Measurements from ENCODE around the gene HGD. TPM values are rescaled to one million over a fixed set of nuclear protein-coding genes. Genes with fewer than 3 reads are reported as not detected.
A peak's percentile ranks its signal among the peaks of the same experiment; 100 is the strongest.

HGD gene
- total RNA-seq, 1 donor from 2014 or later: not detected

GRCh38 chr3:120602682-120603081 is 79.4 kb downstream of the HGD start:
- no peaks in the 10 kb centered on the region for H3K4me1 Mint-ChIP-seq (ENCODE audit: unreplicated experiment)
- TF ChIP-seq CTCF (IDR thresholded peaks at IDR 0.05; ENCODE audit: unreplicated experiment): no peak
- H3K27me3 Mint-ChIP-seq (ENCODE audit: unreplicated experiment): no peaks in the 10 kb centered on the region
- no peak overlapping the region for H3K27ac Mint-ChIP-seq (ENCODE audit: unreplicated experiment)
- no peak for DNase-seq (ENCODE audit: low spot score)
- H3K4me3 Mint-ChIP-seq (ENCODE audit: unreplicated experiment): no peak overlapping the region
- H3K36me3 Mint-ChIP-seq (ENCODE audit: low read depth, unreplicated experiment): peaks cover 6% of the 10 kb centered on the region
- no peaks in the 10 kb centered on the region for H3K9me3 Mint-ChIP-seq (ENCODE audit: unreplicated experiment)

- no peak overlapping the region for H3K27ac Mint-ChIP-seq (ENCODE audit: unreplicated experiment)
- H3K4me1 Mint-ChIP-seq (ENCODE audit: unreplicated experiment): peaks cover 7% of the 10 kb centered on the region
- H3K27me3 Mint-ChIP-seq (ENCODE audit: unreplicated experiment): no peaks in the 10 kb centered on the region
- DNase-seq (ENCODE audit: low spot score): no peak
- H3K9me3 Mint-ChIP-seq (ENCODE audit: unreplicated experiment): no peaks in the 10 kb centered on the region
- TF ChIP-seq CTCF (IDR thresholded peaks at IDR 0.05; ENCODE audit: unreplicated experiment): no peak
- peaks cover 6% of the 10 kb centered on the region for H3K36me3 Mint-ChIP-seq (ENCODE audit: low read depth, unreplicated experiment)
- H3K4me3 Mint-ChIP-seq (ENCODE audit: unreplicated experiment): no peak overlapping the region
Observed at GRCh38 chr3:120601554-120601953, 80.5 kb downstream of the HGD start.

- H3K36me3 Mint-ChIP-seq (ENCODE audit: low read depth, unreplicated experiment): peaks cover 6% of the 10 kb centered on the region
- H3K4me1 Mint-ChIP-seq (ENCODE audit: unreplicated experiment): peaks cover 11% of the 10 kb centered on the region
- no peaks in the 10 kb centered on the region for H3K9me3 Mint-ChIP-seq (ENCODE audit: unreplicated experiment)
- no peaks in the 10 kb centered on the region for H3K27me3 Mint-ChIP-seq (ENCODE audit: unreplicated experiment)
- DNase-seq (ENCODE audit: low spot score): no peak
- no peak overlapping the region for H3K27ac Mint-ChIP-seq (ENCODE audit: unreplicated experiment)
- no peak for TF ChIP-seq CTCF (IDR thresholded peaks at IDR 0.05; ENCODE audit: unreplicated experiment)
- no peak overlapping the region for H3K4me3 Mint-ChIP-seq (ENCODE audit: unreplicated experiment)
Observed at GRCh38 chr3:120599211-120599610, 82.8 kb downstream of the HGD start.

GRCh38 chr3:120597445-120598049 is 84.5 kb downstream of the HGD start:
- H3K27ac Mint-ChIP-seq (ENCODE audit: unreplicated experiment): no peak overlapping the region
- DNase-seq (ENCODE audit: low spot score): no peak
- peaks cover 11% of the 10 kb centered on the region for H3K4me1 Mint-ChIP-seq (ENCODE audit: unreplicated experiment)
- no peaks in the 10 kb centered on the region for H3K9me3 Mint-ChIP-seq (ENCODE audit: unreplicated experiment)
- H3K27me3 Mint-ChIP-seq (ENCODE audit: unreplicated experiment): no peaks in the 10 kb centered on the region
- peaks cover 2% of the 10 kb centered on the region for H3K36me3 Mint-ChIP-seq (ENCODE audit: low read depth, unreplicated experiment)
- peak overlapping the region; percentile 84 for H3K4me3 Mint-ChIP-seq (ENCODE audit: unreplicated experiment)
- TF ChIP-seq CTCF (IDR thresholded peaks at IDR 0.05; ENCODE audit: unreplicated experiment): no peak

GRCh38 chr3:120596853-120597223 is 85.2 kb downstream of the HGD start:
- no peaks in the 10 kb centered on the region for H3K27me3 Mint-ChIP-seq (ENCODE audit: unreplicated experiment)
- no peak for DNase-seq (ENCODE audit: low spot score)
- H3K9me3 Mint-ChIP-seq (ENCODE audit: unreplicated experiment): no peaks in the 10 kb centered on the region
- peak overlapping the region; percentile 91 for H3K27ac Mint-ChIP-seq (ENCODE audit: unreplicated experiment)
- peak overlapping the region; percentile 95 for H3K4me3 Mint-ChIP-seq (ENCODE audit: unreplicated experiment)
- no peak for TF ChIP-seq CTCF (IDR thresholded peaks at IDR 0.05; ENCODE audit: unreplicated experiment)
- peaks cover 11% of the 10 kb centered on the region for H3K4me1 Mint-ChIP-seq (ENCODE audit: unreplicated experiment)
- no peaks in the 10 kb centered on the region for H3K36me3 Mint-ChIP-seq (ENCODE audit: low read depth, unreplicated experiment)

Measured in endothelial cell (in vitro differentiated cells).